GM21717 (cell line): ENCODE results near the gene TMEM88.
A peak's percentile ranks its signal among the peaks of the same experiment; 100 is the strongest.

ENCODE experiments used
- ATAC-seq: cut with Tn5 transposase; IDR thresholded peaks from one replicate; pipeline ENCODE4 v1.9.1; 2021; ENCODE audit warnings: mild to moderate bottlenecking, moderate library complexity; ENCODE audit not compliant: unreplicated experiment

The TMEM88 gene

GRCh38 chr17:7843536-7844291 is 11.2 kb upstream of the TMEM88 start:
- peak; percentile 25 for ATAC-seq

- ATAC-seq, result peak; percentile 29
These were observed 10.3 kb upstream of the TMEM88 start for GRCh38 chr17:7844292-7845154.

GRCh38 chr17:7845359-7846062 is 9.4 kb upstream of the TMEM88 start:
- no peak for ATAC-seq

- no peak for ATAC-seq
These were observed 8.7 kb upstream of the TMEM88 start for GRCh38 chr17:7846063-7846735.

- ATAC-seq, result no peak
These were observed 7.9 kb upstream of the TMEM88 start for GRCh38 chr17:7846765-7847661.

- ATAC-seq, result no peak
These were observed 6.7 kb upstream of the TMEM88 start for GRCh38 chr17:7848131-7848579.

GRCh38 chr17:7848739-7849129 is 6.1 kb upstream of the TMEM88 start:
- no peak for ATAC-seq

GRCh38 chr17:7849130-7849750 is 5.6 kb upstream of the TMEM88 start:
- no peak for ATAC-seq

GRCh38 chr17:7849751-7850504 is 4.9 kb upstream of the TMEM88 start:
- ATAC-seq, result no peak

GRCh38 chr17:7850701-7851437 is 4.0 kb upstream of the TMEM88 start:
- no peak for ATAC-seq

- peak; percentile 51 for ATAC-seq
These were observed 3.2 kb upstream of the TMEM88 start for GRCh38 chr17:7851438-7852261.

- ATAC-seq, result no peak
These were observed 2.6 kb upstream of the TMEM88 start for GRCh38 chr17:7852262-7852670.

GRCh38 chr17:7852919-7853690 is 1.8 kb upstream of the TMEM88 start:
- ATAC-seq, result no peak

- no peak for ATAC-seq
These were observed 1.2 kb upstream of the TMEM88 start for GRCh38 chr17:7853691-7854038.

GRCh38 chr17:7854078-7854777 is 638 bp upstream of the TMEM88 start:
- ATAC-seq, result no peak

GRCh38 chr17:7855660-7856010 is 769 bp downstream of the TMEM88 start:
- ATAC-seq, result no peak
